Fibroblast of lung (primary cell): ENCODE measurements around the gene PTHLH.

Experiments
- EZH2 ChIP-seq: IDR thresholded peaks from 2 replicates; pipeline ENCODE4 v1.5.1; 2012; ENCODE audit warnings: low read length, control low read depth, mild to moderate bottlenecking; ENCODE audit errors: missing control alignments
- TF ChIP-seq, protein P1 (sequence below), 2 donors: IDR thresholded peaks in 1 of 2; conservative IDR thresholded peaks in 1 of 2; 1 replicate in 1 of 2; 2 replicates in 1 of 2; pipeline ENCODE4 v1.5.1; 2011 to 2012; ENCODE audit warnings: low read length in 2 of 2, control low read depth in 1 of 2, inconsistent platforms in 1 of 2, low read depth in 1 of 2, mild to moderate bottlenecking in 1 of 2

DNA sequence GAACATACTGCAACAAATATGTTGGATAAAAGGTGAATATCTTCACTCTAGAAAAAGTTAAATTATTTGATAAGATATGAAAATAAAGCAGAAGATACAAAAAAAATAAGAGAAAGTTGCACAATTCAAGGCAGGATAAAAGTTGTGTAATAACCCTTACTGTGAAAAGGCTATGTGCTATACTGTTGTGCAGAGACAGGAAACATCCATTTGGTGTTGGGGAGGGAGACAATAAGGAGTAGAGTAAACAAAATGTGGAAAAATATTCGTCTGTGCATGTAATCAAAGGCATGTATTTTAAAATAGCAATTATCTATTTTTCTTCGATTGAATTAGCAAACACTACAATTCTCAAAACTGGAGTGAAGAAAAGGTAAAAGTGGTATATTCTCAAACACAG is 34.8 kb downstream of the PTHLH start:
- TF ChIP-seq, protein P1, sequence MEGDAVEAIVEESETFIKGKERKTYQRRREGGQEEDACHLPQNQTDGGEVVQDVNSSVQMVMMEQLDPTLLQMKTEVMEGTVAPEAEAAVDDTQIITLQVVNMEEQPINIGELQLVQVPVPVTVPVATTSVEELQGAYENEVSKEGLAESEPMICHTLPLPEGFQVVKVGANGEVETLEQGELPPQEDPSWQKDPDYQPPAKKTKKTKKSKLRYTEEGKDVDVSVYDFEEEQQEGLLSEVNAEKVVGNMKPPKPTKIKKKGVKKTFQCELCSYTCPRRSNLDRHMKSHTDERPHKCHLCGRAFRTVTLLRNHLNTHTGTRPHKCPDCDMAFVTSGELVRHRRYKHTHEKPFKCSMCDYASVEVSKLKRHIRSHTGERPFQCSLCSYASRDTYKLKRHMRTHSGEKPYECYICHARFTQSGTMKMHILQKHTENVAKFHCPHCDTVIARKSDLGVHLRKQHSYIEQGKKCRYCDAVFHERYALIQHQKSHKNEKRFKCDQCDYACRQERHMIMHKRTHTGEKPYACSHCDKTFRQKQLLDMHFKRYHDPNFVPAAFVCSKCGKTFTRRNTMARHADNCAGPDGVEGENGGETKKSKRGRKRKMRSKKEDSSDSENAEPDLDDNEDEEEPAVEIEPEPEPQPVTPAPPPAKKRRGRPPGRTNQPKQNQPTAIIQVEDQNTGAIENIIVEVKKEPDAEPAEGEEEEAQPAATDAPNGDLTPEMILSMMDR (conservative IDR thresholded peaks at IDR 0.05 in 1 of 2, IDR thresholded peaks at IDR 0.05 in 1 of 2; ENCODE audit: low read depth in 1 of 2, low read length in 2 of 2), result no peak
- no peak for TF ChIP-seq EZH2
